ENCODE measurements around the gene SIM1.

Gene SIM1

DNA sequence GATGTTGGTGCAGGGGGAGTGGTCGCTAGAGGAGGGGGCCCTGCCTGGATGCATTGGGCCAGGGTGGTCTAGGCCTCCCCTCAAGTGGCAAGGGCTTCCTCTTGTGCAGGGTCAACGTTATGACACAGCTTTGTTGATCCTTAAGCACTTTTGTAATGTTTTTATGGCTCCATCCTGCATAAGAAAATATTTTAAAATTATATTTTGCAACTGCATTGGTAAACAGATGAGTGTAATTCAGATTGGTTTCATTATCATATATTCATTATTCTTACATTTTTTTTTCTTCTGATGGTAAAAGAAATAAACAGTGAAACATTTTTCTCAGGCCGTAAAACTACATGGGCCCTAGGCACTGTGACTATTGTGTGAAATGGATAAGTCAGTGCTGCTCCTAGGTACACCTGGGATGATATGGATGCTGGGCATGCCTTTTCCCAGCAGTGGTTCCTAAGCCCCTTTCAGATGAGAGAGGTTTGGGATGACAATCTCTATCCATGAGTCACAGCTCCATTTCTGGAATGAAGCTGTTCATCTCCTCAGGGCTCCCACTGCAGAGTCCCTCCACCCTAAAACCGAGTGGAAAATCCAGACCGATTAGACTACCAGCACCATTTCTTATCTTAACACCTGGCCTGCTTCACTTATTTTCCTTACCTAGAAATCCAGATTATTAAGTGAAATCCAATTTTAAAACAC is 5.8 kb upstream of the SIM1 start:
- no peak for DNase-seq (ENCODE audit: low read depth)

DNA sequence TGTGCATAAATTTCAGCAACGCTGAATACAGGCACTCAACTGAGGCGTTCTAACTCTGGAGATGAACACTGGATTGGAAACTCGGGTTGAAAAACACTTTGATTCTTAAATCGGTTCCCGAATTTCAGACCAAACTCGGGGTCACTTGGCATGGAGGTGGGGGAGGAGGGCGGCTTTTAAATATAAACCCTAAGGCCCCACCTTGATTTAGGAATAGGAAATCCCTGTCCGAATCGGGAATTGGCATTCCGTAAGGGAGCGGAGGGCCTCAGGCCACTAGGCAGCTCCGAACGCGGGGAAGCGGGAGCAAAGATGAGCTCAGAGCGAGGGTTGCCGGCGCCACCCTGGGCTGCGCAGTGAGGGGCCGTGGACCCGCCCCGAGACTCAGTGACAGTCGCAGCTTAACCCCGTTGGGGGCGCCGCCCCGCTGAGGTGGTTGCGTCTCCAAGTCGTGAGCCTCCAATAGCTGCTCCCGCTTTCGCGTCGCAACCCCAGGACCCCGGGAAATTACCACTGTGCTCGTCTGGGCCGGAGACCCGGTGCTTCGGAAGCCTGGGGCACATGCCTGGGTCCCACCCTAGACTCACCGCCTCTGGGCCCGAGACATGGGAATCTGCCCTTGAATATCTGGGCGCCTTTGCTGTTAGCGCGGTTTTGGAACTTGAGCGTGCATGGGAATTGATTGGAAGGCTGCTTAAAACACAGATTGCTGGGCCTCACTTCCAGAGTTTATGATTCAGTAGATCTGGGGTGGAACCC is 4.6 kb upstream of the SIM1 start:
- DNase-seq (ENCODE audit: low read depth): no peak

DNA sequence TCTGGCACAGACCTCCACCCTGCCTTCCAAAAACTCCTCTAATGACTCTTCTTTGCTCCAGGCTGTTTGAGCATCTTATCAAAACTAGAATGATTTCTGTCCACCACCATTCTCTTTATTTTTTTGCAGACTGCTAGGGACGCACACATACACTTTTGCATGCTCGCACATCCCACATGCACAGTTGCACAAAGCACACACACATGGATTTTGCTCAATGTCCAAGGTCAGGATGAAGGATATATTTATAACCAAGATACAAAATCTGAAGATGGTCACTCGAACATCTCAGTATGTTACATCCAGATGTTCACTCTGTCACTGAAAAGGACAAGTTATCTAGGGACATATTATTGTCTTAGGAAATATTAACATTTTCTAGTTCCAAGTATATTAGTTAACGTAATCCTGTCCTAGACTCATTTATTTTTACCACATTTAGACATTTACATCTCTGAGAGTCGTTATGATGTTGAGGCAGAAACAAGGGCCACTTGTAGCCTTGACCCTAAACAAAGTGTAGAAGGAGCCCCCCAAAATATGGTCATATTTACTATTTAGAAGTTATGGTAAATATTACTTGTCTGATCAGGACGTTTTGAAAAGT is 3.4 kb upstream of the SIM1 start:
- no peak for DNase-seq (ENCODE audit: low read depth)

- no peak for DNase-seq (ENCODE audit: low read depth)
Observed at GRCh38 chr6:100467129-100468015, 2.7 kb upstream of the SIM1 start.

DNA sequence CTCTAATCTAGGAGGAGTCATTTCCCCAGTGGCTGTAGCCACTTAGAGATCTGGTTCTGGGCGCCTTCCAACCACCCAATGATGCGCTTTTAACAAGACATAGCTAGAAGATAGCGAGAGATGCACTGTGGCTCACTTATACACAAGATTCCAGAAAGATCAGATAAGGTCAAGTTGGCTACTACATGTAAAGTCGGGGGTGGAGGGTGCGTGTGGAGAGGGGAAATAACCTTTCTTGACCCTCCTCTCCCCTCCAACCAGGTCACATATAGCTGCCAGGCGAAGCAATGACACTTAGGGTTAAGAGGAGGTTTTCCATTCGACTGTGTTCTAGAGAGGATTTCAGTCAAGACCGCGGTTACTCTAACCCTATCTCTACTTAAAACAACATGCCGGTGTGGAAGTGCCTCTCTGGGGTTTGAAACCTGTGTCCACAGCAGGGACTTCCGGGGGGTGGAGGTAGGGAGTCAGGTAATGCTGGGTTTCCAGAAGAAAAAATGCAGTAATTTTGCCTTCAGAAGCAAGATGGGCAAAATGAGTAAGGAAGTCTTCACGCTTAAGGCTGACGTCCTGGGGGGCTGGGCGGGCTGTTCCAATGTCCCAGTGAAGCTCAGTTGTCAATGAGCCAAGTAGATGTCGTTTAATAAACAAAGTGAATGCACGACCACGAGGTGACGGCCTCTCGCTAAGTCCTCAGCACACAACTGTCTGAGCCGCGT is 1.8 kb upstream of the SIM1 start:
- no peak for DNase-seq (ENCODE audit: low read depth)

DNA sequence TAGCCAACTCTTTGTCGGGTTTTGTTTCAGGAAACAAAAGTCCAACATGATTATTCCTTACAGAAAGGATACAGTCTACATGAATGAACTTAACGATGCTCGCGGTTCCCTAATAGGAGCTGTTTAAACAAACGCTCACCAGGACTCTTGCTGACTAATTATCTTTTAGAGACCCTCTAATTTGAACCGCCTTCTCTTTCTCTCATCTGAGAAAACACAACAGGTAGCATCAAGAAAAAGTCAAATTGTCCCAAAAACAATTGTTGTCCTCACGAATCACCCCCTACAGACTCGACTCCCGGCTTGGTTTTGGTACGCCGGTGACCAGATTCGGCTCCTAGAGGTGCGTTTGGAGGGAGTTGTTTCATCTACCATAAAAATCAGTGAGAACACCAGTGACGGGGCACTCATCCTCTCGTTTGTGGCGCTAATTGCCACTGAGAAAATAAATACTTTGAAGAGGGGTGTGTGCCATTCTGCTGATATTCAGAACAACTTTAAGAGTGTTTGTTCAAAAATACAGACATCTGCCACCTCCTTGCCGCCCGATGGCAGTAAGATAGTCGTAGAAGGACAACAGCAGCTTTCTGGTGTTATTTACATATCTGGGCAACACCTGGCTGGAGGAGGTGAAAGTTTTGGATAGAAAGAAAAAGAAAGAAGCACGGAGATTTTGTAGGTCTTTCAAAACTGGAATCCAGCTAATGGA is 1.1 kb upstream of the SIM1 start:
- no peak for DNase-seq (ENCODE audit: low read depth)

DNA sequence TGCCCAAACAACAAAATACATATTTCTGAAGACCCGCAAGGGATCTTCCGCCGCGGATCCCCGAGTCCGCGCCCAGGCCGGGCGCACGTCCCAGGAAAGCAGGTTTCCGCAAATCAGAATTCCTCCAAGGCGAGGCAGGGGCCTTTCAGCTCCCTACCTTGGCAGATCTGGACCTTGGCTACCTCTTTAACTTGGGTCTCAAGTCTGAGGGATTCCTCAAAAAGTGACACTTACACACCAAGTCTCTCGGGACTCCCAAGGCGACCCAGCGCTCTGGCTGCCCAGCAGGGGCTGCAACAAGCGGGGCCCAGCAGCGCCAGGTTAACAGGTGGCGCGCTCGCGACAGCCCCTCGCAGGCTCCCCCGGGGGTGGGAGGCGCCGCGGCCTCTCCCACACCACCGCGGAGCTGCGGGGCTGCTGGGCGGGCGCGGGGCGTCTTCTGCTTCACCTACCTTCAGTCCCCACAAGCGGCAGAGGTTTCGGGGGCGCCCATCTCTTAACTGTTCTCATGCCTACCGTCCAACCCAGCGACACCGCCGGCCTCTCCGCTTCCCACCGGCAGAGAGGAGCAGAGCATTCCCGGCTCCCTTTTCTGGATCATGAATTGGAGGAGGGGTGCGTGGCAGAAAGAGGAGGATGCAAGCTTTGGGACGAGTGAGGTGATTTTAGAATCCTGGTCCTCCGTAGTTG is 414 bp downstream of the SIM1 start:
- DNase-seq (ENCODE audit: low read depth): no peak

DNA sequence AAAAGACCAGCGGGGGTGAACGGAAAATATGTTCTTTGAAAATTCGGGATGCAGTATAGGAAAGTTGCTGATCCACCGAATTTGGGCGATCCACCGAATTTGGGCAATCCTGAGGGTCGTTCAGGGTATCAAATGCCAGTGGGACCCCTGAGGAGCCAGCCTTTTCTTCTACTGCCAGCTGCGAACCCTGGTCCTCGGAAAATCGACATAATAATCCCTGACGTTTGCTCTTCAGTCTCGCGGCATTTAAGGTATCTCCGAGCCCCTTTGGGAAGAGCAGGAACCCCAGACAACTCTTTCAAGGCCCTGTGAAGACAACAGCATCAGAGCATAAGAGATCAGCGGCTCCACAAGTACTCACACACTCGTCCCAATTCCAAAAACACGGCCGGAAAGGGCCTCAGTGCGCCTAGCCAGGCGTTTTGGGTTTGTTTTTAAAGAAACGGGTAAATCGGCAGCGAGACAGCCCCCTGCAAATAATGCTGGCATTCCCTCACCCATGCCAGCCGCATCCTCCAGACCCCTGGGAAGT is 1.0 kb downstream of the SIM1 start:
- no peak for DNase-seq (ENCODE audit: low read depth)

GRCh38 chr6:100462706-100463629 is 1.8 kb downstream of the SIM1 start:
- no peak for DNase-seq (ENCODE audit: low read depth)

- DNase-seq (ENCODE audit: low read depth): no peak
Observed at GRCh38 chr6:100461917-100462705, 2.6 kb downstream of the SIM1 start.

DNA sequence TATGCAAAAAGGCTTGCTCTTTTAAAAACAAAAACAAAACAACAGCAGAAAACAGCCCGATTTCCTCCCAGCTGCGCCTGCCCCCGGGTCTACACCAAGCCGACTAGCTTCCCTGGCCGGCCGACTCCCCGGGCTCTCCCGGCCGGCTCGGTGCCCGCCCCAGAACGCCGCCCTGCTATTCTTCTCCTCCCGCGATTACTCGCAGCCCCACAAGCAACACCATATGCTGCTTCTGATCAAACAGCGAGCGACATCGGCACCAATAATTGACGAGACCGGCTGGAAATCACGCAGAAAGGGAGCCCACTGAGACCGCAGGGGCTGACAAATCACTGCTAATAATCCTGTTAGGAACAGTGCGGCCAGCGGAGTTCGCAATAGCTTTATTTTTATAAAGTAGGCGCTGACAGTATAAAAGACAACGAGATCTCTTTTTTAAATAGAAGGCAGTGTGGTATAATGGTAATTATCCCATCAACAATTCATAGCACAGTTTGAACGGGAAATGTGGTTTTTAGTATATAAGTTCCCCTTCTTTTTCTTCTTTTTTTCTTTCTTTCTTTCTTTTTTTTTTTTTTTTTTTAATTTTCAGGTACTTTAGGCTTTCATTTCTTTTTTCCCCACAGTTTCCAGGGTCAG is 3.3 kb downstream of the SIM1 start:
- DNase-seq (ENCODE audit: low read depth): no peak

DNA sequence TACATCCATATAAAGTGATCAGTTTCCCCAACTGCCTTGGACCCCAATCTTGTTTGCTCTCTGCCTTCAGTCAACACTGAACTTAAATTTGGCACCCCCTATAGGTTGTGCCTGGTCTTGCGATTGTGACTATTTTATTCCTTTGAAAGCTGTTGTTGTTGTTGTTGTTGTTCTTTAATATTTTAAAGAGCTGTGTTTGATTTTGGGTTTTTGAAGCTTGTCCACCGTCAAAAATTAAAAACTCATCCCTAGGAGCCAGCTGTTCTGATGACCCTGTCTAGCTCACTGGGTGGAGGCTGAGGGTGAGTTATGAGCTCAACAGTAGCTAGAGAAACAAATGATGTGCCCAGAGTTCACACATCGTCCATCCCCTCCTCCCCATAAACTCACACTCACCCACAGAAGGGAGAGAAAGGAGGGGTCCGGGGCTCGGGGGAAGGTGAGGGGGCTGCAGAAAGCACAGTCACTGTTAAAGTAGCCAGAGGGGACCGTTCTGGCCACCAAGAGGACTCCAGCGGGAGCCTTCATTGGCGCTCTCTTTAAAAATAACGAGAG is 4.0 kb downstream of the SIM1 start:
- no peak for DNase-seq (ENCODE audit: low read depth)

GRCh38 chr6:100459592-100460184 is 5.0 kb downstream of the SIM1 start:
- DNase-seq (ENCODE audit: low read depth): no peak

GRCh38 chr6:100458841-100459591 is 5.7 kb downstream of the SIM1 start:
- no peak for DNase-seq (ENCODE audit: low read depth)

GRCh38 chr6:100457311-100457990 is 7.3 kb downstream of the SIM1 start:
- DNase-seq (ENCODE audit: low read depth): no peak

- DNase-seq (ENCODE audit: low read depth): no peak
Observed at GRCh38 chr6:100456908-100457235, 7.8 kb downstream of the SIM1 start.

Data from iris pigment epithelial cell (primary cell).